Colonic mucosa (tissue), 4 donors: ENCODE results near the gene DNTT. TPM values are rescaled to one million over a fixed set of nuclear protein-coding genes. Genes with fewer than 3 reads are reported as not detected.

ENCODE experiments used
- DNase-seq: peaks from one replicate; pipeline ENCODE4 v3.0.0-alpha.2; 2020
- H3K27ac ChIP-seq: fragments of 200-600 bp; one replicate; pipeline ENCODE4 v1.8.0; 2021
- H3K27me3 ChIP-seq: fragments of 200-600 bp; one replicate; pipeline ENCODE4 v1.8.0; 2021
- H3K36me3 ChIP-seq: fragments of 200-600 bp; one replicate; pipeline ENCODE4 v1.8.0; 2021
- H3K4me1 ChIP-seq: fragments of 200-600 bp; one replicate; pipeline ENCODE4 v1.8.0; 2021; ENCODE audit warnings: mild to moderate bottlenecking
- H3K4me3 ChIP-seq: fragments of 200-600 bp; one replicate; pipeline ENCODE4 v1.8.0; 2021
- H3K9ac ChIP-seq, 2 donors: one replicate each; pipeline ENCODE4 v1.7.0; 2013; ENCODE audit warnings: control low read depth in 2 of 2, low read depth in 2 of 2, low read length in 2 of 2
- H3K9me3 ChIP-seq: fragments of 200-600 bp; one replicate; pipeline ENCODE4 v1.8.0; 2021
- intact Hi-C: fragments of 100-400 bp; cut with DNase I; formaldehyde crosslinking; loops from one replicate; pipeline ENCODE4 v1.14.1; 2022
- total RNA-seq, 2 donors: library from RNA; stranded (reverse); fragmentation: NEBNext Ultra II Directional in 1 of 2; extraction: Animal tissue kit (Norgen Biotek cat#: 25700) in 1 of 2; gene quantifications; one replicate each; pipeline ENCODE4 v1.2.1, GENCODE V29; 2021
- TF ChIP-seq, protein P1 (sequence below): fragments of 200-600 bp; IDR thresholded peaks from one replicate; pipeline ENCODE4 v1.8.0; 2022; ENCODE audit warnings: antibody characterized with exemption, mild to moderate bottlenecking
- donor health status: healthy.
- donor health status: DM: no; HTN: no; CAD: no.
- donor health status: DM: no; HTN: no; CAD: no.

Gene DNTT
- total RNA-seq, 2 donors from 2014 or later, result not detected

DNA sequence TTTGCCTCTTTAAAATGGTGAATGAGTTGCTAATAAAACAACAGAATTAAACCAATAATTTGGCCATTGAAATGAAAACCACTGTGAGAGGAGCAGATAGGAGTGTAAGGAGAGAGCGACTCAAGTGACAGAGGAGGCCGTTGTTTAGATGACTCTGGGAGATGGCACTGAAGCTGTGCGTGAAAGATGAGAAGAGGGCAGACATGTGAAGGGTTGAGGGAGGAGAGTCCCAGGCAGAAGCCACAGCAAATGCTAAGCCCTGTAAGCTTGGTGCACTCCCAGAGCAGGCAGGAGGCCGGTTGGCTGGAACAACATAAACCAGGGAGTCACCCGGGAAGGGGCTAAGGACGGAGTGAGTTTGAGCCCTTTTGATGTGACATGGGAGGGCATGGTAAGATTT lies 55.4 kb downstream of the DNTT start:
- no peaks in the 10 kb centered on the region for H3K4me1 ChIP-seq
- no peak overlapping the region for H3K4me3 ChIP-seq
- TF ChIP-seq, protein P1, sequence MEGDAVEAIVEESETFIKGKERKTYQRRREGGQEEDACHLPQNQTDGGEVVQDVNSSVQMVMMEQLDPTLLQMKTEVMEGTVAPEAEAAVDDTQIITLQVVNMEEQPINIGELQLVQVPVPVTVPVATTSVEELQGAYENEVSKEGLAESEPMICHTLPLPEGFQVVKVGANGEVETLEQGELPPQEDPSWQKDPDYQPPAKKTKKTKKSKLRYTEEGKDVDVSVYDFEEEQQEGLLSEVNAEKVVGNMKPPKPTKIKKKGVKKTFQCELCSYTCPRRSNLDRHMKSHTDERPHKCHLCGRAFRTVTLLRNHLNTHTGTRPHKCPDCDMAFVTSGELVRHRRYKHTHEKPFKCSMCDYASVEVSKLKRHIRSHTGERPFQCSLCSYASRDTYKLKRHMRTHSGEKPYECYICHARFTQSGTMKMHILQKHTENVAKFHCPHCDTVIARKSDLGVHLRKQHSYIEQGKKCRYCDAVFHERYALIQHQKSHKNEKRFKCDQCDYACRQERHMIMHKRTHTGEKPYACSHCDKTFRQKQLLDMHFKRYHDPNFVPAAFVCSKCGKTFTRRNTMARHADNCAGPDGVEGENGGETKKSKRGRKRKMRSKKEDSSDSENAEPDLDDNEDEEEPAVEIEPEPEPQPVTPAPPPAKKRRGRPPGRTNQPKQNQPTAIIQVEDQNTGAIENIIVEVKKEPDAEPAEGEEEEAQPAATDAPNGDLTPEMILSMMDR, result no peak
- H3K27me3 ChIP-seq, result no peaks in the 10 kb centered on the region
- H3K9ac ChIP-seq, result no peak overlapping the region
- DNase-seq, result no peak
- no peaks in the 10 kb centered on the region for H3K9me3 ChIP-seq
- intact Hi-C loops, result no loop called here
- H3K36me3 ChIP-seq, result no peaks in the 10 kb centered on the region
- no peak overlapping the region for H3K27ac ChIP-seq

DNA sequence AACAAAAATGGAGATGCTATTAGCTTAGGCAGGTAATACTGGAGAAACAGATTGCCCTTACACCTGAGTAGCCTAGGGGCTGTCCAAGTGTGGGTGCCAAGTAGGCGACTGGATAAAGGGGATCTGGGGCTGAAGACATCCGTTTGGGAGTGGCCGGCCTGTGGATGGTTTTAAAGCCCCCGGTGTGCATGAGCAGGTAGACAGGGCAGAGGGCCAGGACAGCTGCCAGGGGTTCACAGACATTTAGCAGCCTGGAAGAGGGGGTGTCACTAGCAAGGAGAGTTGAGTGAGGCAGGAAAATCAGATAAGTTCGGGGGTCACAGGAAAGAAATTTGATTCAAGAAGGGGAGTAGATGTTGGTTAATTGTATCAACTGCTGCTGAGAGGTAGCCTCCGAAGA lies 56.1 kb downstream of the DNTT start:
- H3K9me3 ChIP-seq, result no peaks in the 10 kb centered on the region
- H3K9ac ChIP-seq, result no peak overlapping the region
- H3K4me3 ChIP-seq, result no peak overlapping the region
- no peaks in the 10 kb centered on the region for H3K4me1 ChIP-seq
- no peak overlapping the region for H3K27ac ChIP-seq
- intact Hi-C loops, result no loop called here
- no peak for DNase-seq
- no peaks in the 10 kb centered on the region for H3K36me3 ChIP-seq
- no peaks in the 10 kb centered on the region for H3K27me3 ChIP-seq
- TF ChIP-seq, protein P1, result no peak

DNA sequence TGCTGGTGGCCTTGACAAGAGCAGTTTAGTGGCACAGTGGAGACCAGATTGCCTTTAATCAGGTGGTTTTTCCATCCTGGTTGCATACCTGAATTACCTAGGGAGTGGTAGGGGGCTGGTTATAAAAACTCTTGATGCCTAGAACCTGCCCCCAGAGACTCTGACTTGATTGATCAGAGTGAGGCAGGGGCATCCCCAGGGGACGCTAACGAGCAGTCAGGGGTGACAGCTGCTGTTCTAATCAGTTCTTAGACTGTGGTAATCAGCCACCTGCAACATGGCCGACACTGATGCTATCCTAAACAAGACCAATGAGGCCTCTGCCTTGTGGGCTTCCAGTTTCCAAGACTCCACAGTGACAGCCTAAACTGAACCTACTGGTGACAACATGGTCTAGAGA lies 56.5 kb downstream of the DNTT start:
- Histone ChIP-seq H3K4me1 (no peaks in the 10 kb centered on the region), H3K27me3 (no peaks in the 10 kb centered on the region), H3K4me3 (no peak overlapping the region), H3K27ac (no peak overlapping the region), H3K9me3 (no peaks in the 10 kb centered on the region), H3K9ac (no peak overlapping the region), H3K36me3 (no peaks in the 10 kb centered on the region)
- intact Hi-C loops, result no loop called here
- TF ChIP-seq, protein P1, result no peak
- DNase-seq, result no peak

DNA sequence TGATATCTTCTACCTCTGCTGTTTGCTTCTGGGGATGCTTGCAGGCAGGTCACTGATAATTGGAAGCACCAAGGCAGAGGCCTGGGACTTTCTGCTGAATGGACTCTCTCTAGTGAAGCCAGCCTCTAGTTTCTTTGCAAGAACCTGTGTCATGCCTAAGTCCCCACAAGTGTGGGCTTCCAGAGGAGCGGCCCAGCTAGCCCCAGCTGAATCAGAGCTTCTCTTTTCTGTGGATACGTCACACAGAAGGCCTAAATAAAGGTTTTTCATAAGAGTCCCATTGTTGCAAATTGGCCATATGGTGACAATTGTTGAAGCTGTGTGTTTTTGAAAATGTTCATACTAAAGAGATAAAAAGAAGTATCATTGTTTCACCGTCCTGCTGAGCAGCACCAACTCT lies 61.3 kb downstream of the DNTT start:
- H3K4me1 ChIP-seq, result no peaks in the 10 kb centered on the region
- DNase-seq, result no peak
- no peaks in the 10 kb centered on the region for H3K9me3 ChIP-seq
- TF ChIP-seq, protein P1, result no peak
- H3K27me3 ChIP-seq, result no peaks in the 10 kb centered on the region
- H3K9ac ChIP-seq, result no peak overlapping the region
- intact Hi-C loops, result no loop called here
- H3K4me3 ChIP-seq, result no peak overlapping the region
- H3K36me3 ChIP-seq, result no peaks in the 10 kb centered on the region
- H3K27ac ChIP-seq, result no peak overlapping the region

DNA sequence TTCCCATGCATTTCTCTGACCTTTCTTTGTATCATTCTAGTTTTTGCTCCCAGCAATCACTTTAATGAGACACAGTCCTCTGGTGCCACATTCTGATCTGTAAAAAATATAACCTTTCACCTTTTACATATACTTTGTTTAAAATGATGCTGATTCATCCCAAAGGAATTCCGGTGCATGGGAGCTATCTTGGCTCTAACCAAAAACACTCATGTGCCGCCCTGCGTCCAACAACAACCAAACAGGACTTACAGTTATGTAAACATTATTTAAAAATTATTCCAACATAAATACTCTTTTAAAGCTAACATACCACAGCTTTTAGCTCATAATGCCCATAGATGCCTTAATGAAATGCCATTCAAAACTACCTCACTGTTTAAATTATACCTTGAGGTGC lies 62.3 kb downstream of the DNTT start:
- no peaks in the 10 kb centered on the region for H3K27me3 ChIP-seq
- TF ChIP-seq, protein P1, result no peak
- intact Hi-C loops, result no loop called here
- no peaks in the 10 kb centered on the region for H3K9me3 ChIP-seq
- H3K36me3 ChIP-seq, result no peaks in the 10 kb centered on the region
- H3K4me3 ChIP-seq, result no peak overlapping the region
- no peak overlapping the region for H3K27ac ChIP-seq
- H3K4me1 ChIP-seq, result no peaks in the 10 kb centered on the region
- no peak overlapping the region for H3K9ac ChIP-seq
- no peak for DNase-seq

DNA sequence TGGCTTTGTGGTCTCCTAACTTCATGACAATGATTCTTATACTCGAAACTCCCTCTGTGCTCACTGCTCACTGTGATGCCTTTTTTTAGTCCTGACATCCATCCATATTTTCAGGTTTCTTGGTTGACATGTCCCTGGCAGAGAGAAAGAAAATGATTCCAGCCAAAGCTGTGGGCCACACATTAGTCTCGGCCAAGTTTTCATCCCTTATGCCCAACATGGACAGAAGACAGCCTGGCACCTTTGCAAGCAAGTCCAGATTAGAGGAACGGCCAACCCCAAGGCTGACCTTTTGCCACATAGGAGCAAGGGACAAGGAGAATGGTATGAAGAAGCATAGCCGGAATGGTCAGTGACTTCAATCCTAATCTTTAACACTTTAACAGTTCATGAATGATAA lies 63.2 kb downstream of the DNTT start:
- Histone ChIP-seq H3K27ac (no peak overlapping the region), H3K9me3 (no peaks in the 10 kb centered on the region), H3K4me1 (no peaks in the 10 kb centered on the region), H3K9ac (no peak overlapping the region), H3K27me3 (no peaks in the 10 kb centered on the region), H3K4me3 (no peak overlapping the region), H3K36me3 (no peaks in the 10 kb centered on the region)
- no peak for DNase-seq
- TF ChIP-seq, protein P1, result no peak
- intact Hi-C loops, result no loop called here
